Lower leg skin (tissue), 3 donors: ENCODE data around the gene USP28.

Source experiments
- POLR2A ChIP-seq, 2 donors: fragments of 450-650 bp; IDR thresholded peaks; one replicate each; pipeline ENCODE4 v1.6.1; 2016 to 2017; ENCODE audit warnings: antibody characterized with exemption in 2 of 2, mild to moderate bottlenecking in 1 of 2, moderate library complexity in 1 of 2
- TF ChIP-seq, protein P1 (sequence below), 3 donors: fragments of 450-650 bp; IDR thresholded peaks; one replicate each; pipeline ENCODE4 v1.5.1; 2016; ENCODE audit warnings: antibody characterized with exemption in 3 of 3, mild to moderate bottlenecking in 3 of 3, moderate library complexity in 2 of 3

- TF ChIP-seq, protein P1, sequence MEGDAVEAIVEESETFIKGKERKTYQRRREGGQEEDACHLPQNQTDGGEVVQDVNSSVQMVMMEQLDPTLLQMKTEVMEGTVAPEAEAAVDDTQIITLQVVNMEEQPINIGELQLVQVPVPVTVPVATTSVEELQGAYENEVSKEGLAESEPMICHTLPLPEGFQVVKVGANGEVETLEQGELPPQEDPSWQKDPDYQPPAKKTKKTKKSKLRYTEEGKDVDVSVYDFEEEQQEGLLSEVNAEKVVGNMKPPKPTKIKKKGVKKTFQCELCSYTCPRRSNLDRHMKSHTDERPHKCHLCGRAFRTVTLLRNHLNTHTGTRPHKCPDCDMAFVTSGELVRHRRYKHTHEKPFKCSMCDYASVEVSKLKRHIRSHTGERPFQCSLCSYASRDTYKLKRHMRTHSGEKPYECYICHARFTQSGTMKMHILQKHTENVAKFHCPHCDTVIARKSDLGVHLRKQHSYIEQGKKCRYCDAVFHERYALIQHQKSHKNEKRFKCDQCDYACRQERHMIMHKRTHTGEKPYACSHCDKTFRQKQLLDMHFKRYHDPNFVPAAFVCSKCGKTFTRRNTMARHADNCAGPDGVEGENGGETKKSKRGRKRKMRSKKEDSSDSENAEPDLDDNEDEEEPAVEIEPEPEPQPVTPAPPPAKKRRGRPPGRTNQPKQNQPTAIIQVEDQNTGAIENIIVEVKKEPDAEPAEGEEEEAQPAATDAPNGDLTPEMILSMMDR (IDR thresholded peaks at IDR 0.05) = no peak
- TF ChIP-seq POLR2A (IDR thresholded peaks at IDR 0.05) = no peak
These were observed 110.7 kb downstream of the USP28 start for GRCh38 chr11:113764527-113765219.
